ENCODE measurements around the gene ZSCAN20. TPM values are rescaled to one million over a fixed set of nuclear protein-coding genes. Genes with fewer than 3 reads are reported as not detected.

Gene ZSCAN20
- total and polyA plus RNA-seq, 2 experiments from 2014 or later: 0.91 to 4.9 TPM

- peaks cover 32% of the 10 kb centered on the region for H3K4me1 ChIP-seq (ENCODE audit: insufficient read depth)
- no peak overlapping the region for H3K27ac Mint-ChIP-seq
- H3K36me3 ChIP-seq (ENCODE audit: insufficient read depth): no peaks in the 10 kb centered on the region
- ATAC-seq: no peak
- H3K79me2 ChIP-seq (replicated peaks; ENCODE audit: insufficient read depth): no peaks in the 10 kb centered on the region
- peaks cover 5% of the 10 kb centered on the region; the same call in 1 of the 2 replicates for H3K9me2 ChIP-seq (ENCODE audit: insufficient read depth)
- H3K36me3 Mint-ChIP-seq (ENCODE audit: low read depth): no peaks in the 10 kb centered on the region
- no peak overlapping the region for H3K4me2 ChIP-seq
- no peak overlapping the region for H3K4me3 Mint-ChIP-seq
- H3K4me3 ChIP-seq: no peak overlapping the region
- H3K4me1 Mint-ChIP-seq: peaks cover 18% of the 10 kb centered on the region; the same call in 2 of the 3 replicates
- H3K27me3 ChIP-seq (ENCODE audit: insufficient read depth): peaks cover 31% of the 10 kb centered on the region
- H3K27ac ChIP-seq (ENCODE audit: low read depth): no peak overlapping the region
- no peak for TF ChIP-seq CTCF (conservative IDR thresholded peaks at IDR 0.05; ENCODE audit: low read depth in 2 of 2)
- no peak for TF ChIP-seq CREB1 (CRISPR knock-in tag; IDR thresholded peaks at IDR 0.05; ENCODE audit: low read depth)
- TF ChIP-seq EZH2phosphoT487 (IDR thresholded peaks at IDR 0.05; ENCODE audit: unreplicated experiment): no peak
- TF ChIP-seq STAT1 (IDR thresholded peaks at IDR 0.05; ENCODE audit: unreplicated experiment): no peak
- no peak for TF ChIP-seq REST (IDR thresholded peaks at IDR 0.05; ENCODE audit: unreplicated experiment)
- no peak for TF ChIP-seq EZH2 (IDR thresholded peaks at IDR 0.05; ENCODE audit: low read depth, unreplicated experiment)
- H3F3A ChIP-seq (replicated peaks; ENCODE audit: low read depth): peaks cover 7% of the 10 kb centered on the region; the same call in 1 of the 2 replicates
- H2AFZ ChIP-seq: no peak overlapping the region
- no peak for DNase-seq (ENCODE audit: low spot score)
- peaks cover 5% of the 10 kb centered on the region; the same call in 1 of the 2 replicates for H4K20me1 ChIP-seq (replicated peaks; ENCODE audit: insufficient read depth)
- no peaks in the 10 kb centered on the region for H3K9me3 Mint-ChIP-seq
- H3K27me3 Mint-ChIP-seq (ENCODE audit: insufficient read depth, low read depth, poor library complexity): peaks cover 2% of the 10 kb centered on the region
Observed at GRCh38 chr1:33425900-33426299, 46.5 kb upstream of the ZSCAN20 start.

GRCh38 chr1:33426916-33427315 is 45.5 kb upstream of the ZSCAN20 start:
- peaks cover 38% of the 10 kb centered on the region for H3K27me3 ChIP-seq (ENCODE audit: insufficient read depth)
- no peak overlapping the region for H3K27ac ChIP-seq (ENCODE audit: low read depth)
- peaks cover 11% of the 10 kb centered on the region; the same call in 1 of the 2 replicates for H3F3A ChIP-seq (replicated peaks; ENCODE audit: low read depth)
- ATAC-seq: no peak
- no peak overlapping the region for H3K27ac Mint-ChIP-seq
- no peaks in the 10 kb centered on the region for H3K36me3 ChIP-seq (ENCODE audit: insufficient read depth)
- no peak overlapping the region for H3K4me3 Mint-ChIP-seq
- DNase-seq (ENCODE audit: low spot score): no peak
- no peaks in the 10 kb centered on the region for H3K36me3 Mint-ChIP-seq (ENCODE audit: low read depth)
- peaks cover 5% of the 10 kb centered on the region; the same call in 1 of the 2 replicates for H3K9me2 ChIP-seq (ENCODE audit: insufficient read depth)
- peaks cover 28% of the 10 kb centered on the region for H3K4me1 ChIP-seq (ENCODE audit: insufficient read depth)
- no peak overlapping the region for H3K4me2 ChIP-seq
- H3K9me3 Mint-ChIP-seq: no peaks in the 10 kb centered on the region
- no peaks in the 10 kb centered on the region for H3K79me2 ChIP-seq (replicated peaks; ENCODE audit: insufficient read depth)
- H3K27me3 Mint-ChIP-seq (ENCODE audit: insufficient read depth, low read depth, poor library complexity): peaks cover 2% of the 10 kb centered on the region
- no peak overlapping the region for H3K4me3 ChIP-seq
- peaks cover 5% of the 10 kb centered on the region; the same call in 1 of the 2 replicates for H4K20me1 ChIP-seq (replicated peaks; ENCODE audit: insufficient read depth)
- no peak overlapping the region for H2AFZ ChIP-seq
- peaks cover 13% of the 10 kb centered on the region; the same call in 2 of the 3 replicates for H3K4me1 Mint-ChIP-seq
- TF ChIP-seq ZNF331 (CRISPR knock-in tag; IDR thresholded peaks at IDR 0.05; ENCODE audit: low read depth): no peak
- no peak for TF ChIP-seq STAT1 (IDR thresholded peaks at IDR 0.05; ENCODE audit: unreplicated experiment)
- no peak for TF ChIP-seq CREB1 (CRISPR knock-in tag; IDR thresholded peaks at IDR 0.05; ENCODE audit: low read depth)
- TF ChIP-seq JUNB (IDR thresholded peaks at IDR 0.05; ENCODE audit: unreplicated experiment): no peak
- TF ChIP-seq ZNF462 (CRISPR knock-in tag; IDR thresholded peaks at IDR 0.05): no peak

Data from GM23338 (cell line).